G401.6 (cell line): ENCODE results near the gene ENPP7.

Experiments
- FAIRE-seq: peaks from 2 replicates; lab custom pipeline; 2012; peaks lifted over from hg19 to GRCh38; lab: Jason Lieb, UNC

Gene ENPP7

GRCh38 chr17:79702550-79703236 is 28.1 kb upstream of the ENPP7 start:
- no peak for FAIRE-seq

- FAIRE-seq, result no peak
These were observed 26.1 kb upstream of the ENPP7 start for GRCh38 chr17:79704691-79705090.

- FAIRE-seq, result no peak
These were observed 25.1 kb upstream of the ENPP7 start for GRCh38 chr17:79705674-79706073.

- no peak for FAIRE-seq
These were observed 23.6 kb upstream of the ENPP7 start for GRCh38 chr17:79706931-79707850.

GRCh38 chr17:79707931-79708891 is 22.5 kb upstream of the ENPP7 start:
- FAIRE-seq, result peak; percentile 39

- no peak for FAIRE-seq
These were observed 18.9 kb upstream of the ENPP7 start for GRCh38 chr17:79711715-79712305.

- FAIRE-seq, result no peak
These were observed 17.4 kb upstream of the ENPP7 start for GRCh38 chr17:79713391-79713790.

- no peak for FAIRE-seq
These were observed 16.3 kb upstream of the ENPP7 start for GRCh38 chr17:79714176-79715097.

GRCh38 chr17:79715098-79715942 is 15.4 kb upstream of the ENPP7 start:
- no peak for FAIRE-seq

GRCh38 chr17:79715943-79716797 is 14.6 kb upstream of the ENPP7 start:
- FAIRE-seq, result no peak

- FAIRE-seq, result no peak
These were observed 9.9 kb upstream of the ENPP7 start for GRCh38 chr17:79720705-79721292.

- FAIRE-seq, result no peak
These were observed 8.6 kb upstream of the ENPP7 start for GRCh38 chr17:79721993-79722671.

- FAIRE-seq, result no peak
These were observed 8.0 kb upstream of the ENPP7 start for GRCh38 chr17:79722787-79723186.

GRCh38 chr17:79728169-79728907 is 2.4 kb upstream of the ENPP7 start:
- peak; percentile 84 for FAIRE-seq

GRCh38 chr17:79728908-79729471 is 1.8 kb upstream of the ENPP7 start:
- FAIRE-seq, result no peak

- FAIRE-seq, result no peak
These were observed 982 bp upstream of the ENPP7 start for GRCh38 chr17:79729761-79730160.

GRCh38 chr17:79730437-79730768 is 340 bp upstream of the ENPP7 start:
- FAIRE-seq, result no peak
